ENCODE results near the gene NEU1.

GRCh38 chr6:31821301-31822035, 41.2 kb downstream of the NEU1 start:
- TF ChIP-seq CSDC2 (CRISPR knock-in tag; IDR thresholded peaks at IDR 0.05) = no peak
- no peak for TF ChIP-seq ARNTL (CRISPR knock-in tag; IDR thresholded peaks at IDR 0.05; ENCODE audit: borderline replicate concordance, low read depth)
- TF ChIP-seq, protein P1, sequence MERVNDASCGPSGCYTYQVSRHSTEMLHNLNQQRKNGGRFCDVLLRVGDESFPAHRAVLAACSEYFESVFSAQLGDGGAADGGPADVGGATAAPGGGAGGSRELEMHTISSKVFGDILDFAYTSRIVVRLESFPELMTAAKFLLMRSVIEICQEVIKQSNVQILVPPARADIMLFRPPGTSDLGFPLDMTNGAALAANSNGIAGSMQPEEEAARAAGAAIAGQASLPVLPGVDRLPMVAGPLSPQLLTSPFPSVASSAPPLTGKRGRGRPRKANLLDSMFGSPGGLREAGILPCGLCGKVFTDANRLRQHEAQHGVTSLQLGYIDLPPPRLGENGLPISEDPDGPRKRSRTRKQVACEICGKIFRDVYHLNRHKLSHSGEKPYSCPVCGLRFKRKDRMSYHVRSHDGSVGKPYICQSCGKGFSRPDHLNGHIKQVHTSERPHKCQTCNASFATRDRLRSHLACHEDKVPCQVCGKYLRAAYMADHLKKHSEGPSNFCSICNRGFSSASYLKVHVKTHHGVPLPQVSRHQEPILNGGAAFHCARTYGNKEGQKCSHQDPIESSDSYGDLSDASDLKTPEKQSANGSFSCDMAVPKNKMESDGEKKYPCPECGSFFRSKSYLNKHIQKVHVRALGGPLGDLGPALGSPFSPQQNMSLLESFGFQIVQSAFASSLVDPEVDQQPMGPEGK (CRISPR knock-in tag; IDR thresholded peaks at IDR 0.05; ENCODE audit: borderline replicate concordance) = no peak
- no peak for TF ChIP-seq PPARA (CRISPR knock-in tag; IDR thresholded peaks at IDR 0.05; ENCODE audit: borderline replicate concordance)
- TF ChIP-seq ZFP30 (CRISPR knock-in tag; IDR thresholded peaks at IDR 0.05) = no peak
- no peak for TF ChIP-seq GLIS3 (CRISPR knock-in tag; IDR thresholded peaks at IDR 0.05)
- TF ChIP-seq TCF4 (CRISPR knock-in tag; IDR thresholded peaks at IDR 0.05; ENCODE audit: borderline replicate concordance) = no peak
- TF ChIP-seq TSHZ2 (CRISPR knock-in tag; IDR thresholded peaks at IDR 0.05) = no peak
- TF ChIP-seq OSR1 (CRISPR knock-in tag; IDR thresholded peaks at IDR 0.05) = no peak
- no peak for TF ChIP-seq ZNF565 (CRISPR knock-in tag; conservative IDR thresholded peaks at IDR 0.05; ENCODE audit: low read depth)
- TF ChIP-seq ZC3H10 (CRISPR knock-in tag; IDR thresholded peaks at IDR 0.05) = no peak
